NCI-H2081 treated with DMSO at 0.1 percent for 48 hours (cell line): ENCODE measurements around the gene LILRA5.
"Not testable (repeated sequence)": the region's sequence is repeated elsewhere in the genome, so short reads cannot be mapped to it uniquely, and the experiment has no call there.

Source experiments
- DNase-seq: peaks from one replicate; lab custom pipeline; 2025; lab: John Stamatoyannopoulos, UW

The LILRA5 gene

DNA sequence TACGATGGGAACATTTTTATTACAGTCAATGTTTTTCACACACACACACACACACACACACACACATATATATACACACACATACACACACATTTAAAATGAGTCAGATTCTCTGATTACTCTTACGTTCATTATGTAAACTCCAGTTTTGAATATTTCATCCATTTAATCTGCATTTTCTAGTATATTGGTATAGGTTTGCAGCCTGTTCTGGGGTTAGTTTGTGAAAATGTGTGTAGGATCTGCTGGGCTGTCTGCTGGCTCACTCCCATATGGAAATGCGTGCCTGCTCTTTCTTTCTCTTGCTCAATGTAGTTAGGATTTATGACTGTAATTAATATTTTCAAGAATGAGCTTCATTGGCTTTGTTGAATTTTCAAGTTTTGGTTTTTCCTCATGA is 39.1 kb downstream of the LILRA5 start:
- DNase-seq, result no peak

DNA sequence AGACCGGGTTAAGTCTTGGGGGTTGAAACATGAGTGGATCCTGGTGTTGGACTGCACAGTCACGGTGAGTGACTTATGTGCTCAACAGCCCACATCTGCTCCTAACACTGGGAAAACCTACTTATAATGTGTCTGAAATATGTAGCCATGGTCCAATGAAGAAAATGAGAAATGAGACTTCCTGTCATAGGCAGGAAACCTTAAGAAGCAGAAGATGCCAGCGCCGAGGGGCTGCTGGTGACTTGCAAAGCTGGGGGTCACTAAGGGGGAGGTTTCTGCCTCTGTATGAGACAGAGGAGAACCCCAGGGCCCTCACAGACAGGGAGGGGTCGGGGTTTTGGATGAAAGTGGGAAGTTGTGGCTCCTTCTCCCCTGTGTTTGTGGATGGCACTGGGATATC is 40.8 kb downstream of the LILRA5 start:
- DNase-seq, result not testable (repeated sequence)

- not testable (repeated sequence) for DNase-seq
Measured at GRCh38 chr19:54271587-54271986, 41.4 kb downstream of the LILRA5 start.

GRCh38 chr19:54271106-54271505 is 41.9 kb downstream of the LILRA5 start:
- no peak for DNase-seq

- no peak for DNase-seq
Measured at GRCh38 chr19:54268936-54269335, 44.0 kb downstream of the LILRA5 start.

GRCh38 chr19:54266133-54266532 is 46.8 kb downstream of the LILRA5 start:
- DNase-seq, result no peak

DNA sequence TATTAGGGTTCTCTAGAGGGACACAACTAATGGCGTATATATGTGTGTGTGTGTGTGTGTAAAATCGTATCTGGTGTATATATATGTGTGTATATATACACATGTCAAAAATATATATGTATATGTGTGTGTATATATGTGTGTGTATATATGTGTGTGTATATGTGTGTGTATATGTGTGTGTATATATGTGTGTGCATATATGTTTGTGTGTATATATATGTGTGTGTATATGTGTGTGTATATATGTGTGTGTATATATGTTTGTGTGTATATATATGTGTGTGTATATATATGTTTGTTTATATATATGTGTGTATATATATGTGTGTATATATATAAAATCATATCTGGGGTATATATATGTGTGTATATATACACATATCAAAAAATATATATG is 50.5 kb downstream of the LILRA5 start:
- no peak for DNase-seq

DNA sequence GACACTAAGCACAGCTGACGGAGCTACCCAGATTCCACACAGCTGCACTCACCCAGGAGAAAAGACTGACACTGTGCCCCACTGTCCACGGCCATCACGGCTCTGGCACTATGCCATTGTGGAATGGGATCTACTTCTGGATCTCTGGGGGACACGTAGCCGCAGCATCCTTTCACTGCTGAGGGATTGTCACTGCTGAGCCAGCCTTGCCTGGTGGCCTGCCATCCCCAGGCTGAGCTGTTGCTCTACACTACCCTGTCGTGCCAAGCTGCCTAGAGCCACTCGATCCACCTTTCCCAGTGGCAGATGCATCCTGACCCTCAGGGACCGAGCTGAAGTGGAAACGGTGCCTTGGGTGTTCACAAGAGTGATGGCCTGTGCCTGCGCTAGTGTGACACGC is 50.9 kb downstream of the LILRA5 start:
- DNase-seq, result no peak

DNA sequence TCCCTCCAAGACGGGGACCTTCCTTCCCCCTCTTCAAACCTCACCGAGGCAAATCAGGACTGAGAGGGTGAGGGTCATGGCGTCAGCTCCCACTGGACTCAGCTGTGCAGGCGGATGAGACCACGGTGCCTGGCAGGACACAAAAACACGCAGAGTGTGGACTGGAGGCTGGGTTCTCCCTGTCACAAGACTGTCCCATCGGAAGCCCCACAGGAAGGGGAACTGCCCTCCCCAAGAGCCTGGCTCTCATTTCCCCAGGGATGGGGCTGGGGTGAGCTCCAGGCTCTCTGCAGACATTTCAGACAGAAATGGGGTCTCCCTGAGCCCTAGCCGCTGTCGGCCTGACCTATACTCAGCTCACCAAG is 55.9 kb downstream of the LILRA5 start, which contains the start of gene LILRB5:
TSS of gene LILRB5 (minus strand) at position 158 of the 365 bp plus-strand sequence. CDS start at position 78, 80 bp downstream.
- no peak for DNase-seq
